Esophagus squamous epithelium (tissue), 4 donors: ENCODE measurements around the gene INSR.

ENCODE experiments used
- POLR2A ChIP-seq, 4 donors: fragments of 450-650 bp; IDR thresholded peaks; one replicate each; pipeline ENCODE4 v1.6.1; 2017; ENCODE audit warnings: antibody characterized with exemption in 4 of 4, mild to moderate bottlenecking in 4 of 4, moderate library complexity in 3 of 4
- TF ChIP-seq, protein P1 (sequence below), 6 experiments: fragments of 450-650 bp in 4 of 6; fragments of 200-600 bp in 2 of 6; sonication (generic) in 2 of 6; IDR thresholded peaks; one replicate each; pipeline ENCODE4 v1.5.1; 2016 to 2019; ENCODE audit warnings: antibody characterized with exemption in 6 of 6, mild to moderate bottlenecking in 4 of 6, moderate library complexity in 4 of 6

DNA sequence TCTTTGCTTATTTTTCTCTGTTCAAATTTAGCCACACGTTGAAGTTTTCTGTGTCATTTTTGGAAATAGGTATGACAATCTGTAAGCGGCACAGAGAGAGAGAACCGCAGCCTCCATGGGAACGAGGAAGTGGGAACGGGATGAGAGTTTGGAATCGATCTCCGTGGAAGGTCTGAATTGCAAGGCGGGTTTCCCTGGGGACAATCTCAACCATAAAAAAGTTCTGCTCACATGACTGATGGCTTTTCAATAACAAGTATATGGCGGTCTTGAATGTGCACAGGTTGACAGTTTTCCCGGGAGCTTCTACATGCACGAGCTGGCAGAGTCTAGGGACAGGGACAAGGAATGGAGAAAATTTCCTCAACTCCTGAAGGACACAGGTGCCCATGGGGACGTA, 90.9 kb downstream of the INSR start:
- TF ChIP-seq, protein P1, sequence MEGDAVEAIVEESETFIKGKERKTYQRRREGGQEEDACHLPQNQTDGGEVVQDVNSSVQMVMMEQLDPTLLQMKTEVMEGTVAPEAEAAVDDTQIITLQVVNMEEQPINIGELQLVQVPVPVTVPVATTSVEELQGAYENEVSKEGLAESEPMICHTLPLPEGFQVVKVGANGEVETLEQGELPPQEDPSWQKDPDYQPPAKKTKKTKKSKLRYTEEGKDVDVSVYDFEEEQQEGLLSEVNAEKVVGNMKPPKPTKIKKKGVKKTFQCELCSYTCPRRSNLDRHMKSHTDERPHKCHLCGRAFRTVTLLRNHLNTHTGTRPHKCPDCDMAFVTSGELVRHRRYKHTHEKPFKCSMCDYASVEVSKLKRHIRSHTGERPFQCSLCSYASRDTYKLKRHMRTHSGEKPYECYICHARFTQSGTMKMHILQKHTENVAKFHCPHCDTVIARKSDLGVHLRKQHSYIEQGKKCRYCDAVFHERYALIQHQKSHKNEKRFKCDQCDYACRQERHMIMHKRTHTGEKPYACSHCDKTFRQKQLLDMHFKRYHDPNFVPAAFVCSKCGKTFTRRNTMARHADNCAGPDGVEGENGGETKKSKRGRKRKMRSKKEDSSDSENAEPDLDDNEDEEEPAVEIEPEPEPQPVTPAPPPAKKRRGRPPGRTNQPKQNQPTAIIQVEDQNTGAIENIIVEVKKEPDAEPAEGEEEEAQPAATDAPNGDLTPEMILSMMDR (IDR thresholded peaks at IDR 0.05) = no peak
- no peak for TF ChIP-seq POLR2A (IDR thresholded peaks at IDR 0.05)
